ENCODE results near the gene MAP2K6. TPM values are rescaled to one million over a fixed set of nuclear protein-coding genes. Genes with fewer than 3 reads are reported as not detected.

The MAP2K6 gene
- total and polyA plus RNA-seq, 2 of the 8 experiments (the other 6 are each of a cell fraction or from before 2014, with no cell fraction given) = 11.0 to 44.1 TPM

GRCh38 chr17:69523244-69523861, 108.9 kb downstream of the MAP2K6 start:
- Histone ChIP-seq H3K4me2 (ENCODE audit: insufficient read depth in 1 of 2, low read depth in 2 of 2, low read length in 2 of 2) (no peak overlapping the region), H2AFZ (ENCODE audit: low read length) (no peak overlapping the region), H4K5ac (ENCODE audit: insufficient read length, low read depth, low read length) (no peak overlapping the region), H3K14ac (ENCODE audit: insufficient read length) (no peak overlapping the region), H2BK12ac (ENCODE audit: low read depth, low read length) (no peak overlapping the region), H3K79me1 (ENCODE audit: low read depth, low read length) (no peaks in the 10 kb centered on the region), H4K20me1 (replicated peaks in 1 of 2; ENCODE audit: control insufficient read depth in 1 of 2, insufficient read depth in 2 of 2, low read length in 2 of 2) (no peaks in the 10 kb centered on the region), H3K27ac (ENCODE audit: low read depth, low read length) (no peak overlapping the region), H3K4me3 (ENCODE audit: extremely low read depth in 1 of 4, insufficient read depth in 2 of 4, low read depth in 3 of 4, low read length in 4 of 4) (no peak overlapping the region), H3K4me1 (replicated peaks in 1 of 4; ENCODE audit: control insufficient read depth in 3 of 4, insufficient read depth in 4 of 4, low read length in 3 of 4) (no peaks in the 10 kb centered on the region), H3K56ac (replicated peaks; ENCODE audit: insufficient read length, low read depth, low read length) (no peak overlapping the region), H3K79me2 (ENCODE audit: control insufficient read depth in 1 of 2, insufficient read depth in 2 of 2, low read length in 2 of 2) (no peaks in the 10 kb centered on the region), H4K8ac (ENCODE audit: extremely low read depth, insufficient read depth, low read length) (no peak overlapping the region), H3K27me3 (replicated peaks in 1 of 4; ENCODE audit: control insufficient read depth in 3 of 4, extremely low read depth in 1 of 4, insufficient read depth in 3 of 4, low read length in 3 of 4) (no peaks in the 10 kb centered on the region), H3K18ac (ENCODE audit: extremely low read depth, low read length) (no peak overlapping the region), H3K23ac (ENCODE audit: insufficient read length) (no peak overlapping the region), H3K4ac (replicated peaks; ENCODE audit: insufficient read length, low read depth, low read length) (no peak overlapping the region), H2BK5ac (ENCODE audit: low read depth, low read length) (no peak overlapping the region), H2BK15ac (ENCODE audit: low read length) (no peak overlapping the region), H3K36me3 (ENCODE audit: control insufficient read depth in 2 of 4, insufficient read depth in 4 of 4, low read length in 3 of 4) (peaks cover 0 to 42% (median 7%) of the 10 kb centered on the region in 4 experiments; a peak in 6 of 8 replicates), H3K9me3 (ENCODE audit: insufficient read depth in 2 of 2, low read depth in 1 of 2, low read length in 1 of 2) (no peaks in the 10 kb centered on the region), H2AK5ac (ENCODE audit: low read depth, low read length) (no peak overlapping the region), H3K9ac (replicated peaks in 1 of 4; ENCODE audit: extremely low read depth in 1 of 4, low read depth in 3 of 4, low read length in 3 of 4) (no peak overlapping the region), H2BK120ac (replicated peaks; ENCODE audit: low read depth, low read length) (no peak overlapping the region), H2BK20ac (ENCODE audit: low read length) (no peak overlapping the region), H4K91ac (replicated peaks; ENCODE audit: insufficient read length, low read length) (no peak overlapping the region), H3K23me2 (ENCODE audit: low read depth, low read length) (no peaks in the 10 kb centered on the region; the same call in 1 of the 2 replicates)
- peak in 1 of 2 experiments; percentile 21 for DNase-seq (ENCODE audit: low read depth in 1 of 2, low spot score in 2 of 2)
- CTCF ChIA-PET (ENCODE audit: partially characterized antibody) = interaction anchor here (0.5 to 7.1 kb wide), 32 partner anchors 9 to 1552 kb away, joined by 3 to 81 read pairs (median 5); partner anchors contain the start of genes ABCA5 and MAP2K6
- POLR2A ChIA-PET (ENCODE audit: partially characterized antibody) = interaction anchor here (0.5 to 0.6 kb wide), 2 partner anchors 65 to 75 kb away, joined by 3 read pairs; no protein-coding TSS in a partner anchor
- 81% methylated on average over 7 of the region's 7 CpGs; no CpG with 5 or more reads in 1 of the 2 experiments for WGBS, 2 experiments (ENCODE audit: extremely low coverage in 1 of 2, insufficient coverage in 1 of 2, insufficient read length in 1 of 2, insufficient replicate concordance in 2 of 2, low coverage in 1 of 2, low lambda C conversion rate in 2 of 2, missing lambda C conversion rate in 1 of 2)
- TF ChIP-seq, protein P1, sequence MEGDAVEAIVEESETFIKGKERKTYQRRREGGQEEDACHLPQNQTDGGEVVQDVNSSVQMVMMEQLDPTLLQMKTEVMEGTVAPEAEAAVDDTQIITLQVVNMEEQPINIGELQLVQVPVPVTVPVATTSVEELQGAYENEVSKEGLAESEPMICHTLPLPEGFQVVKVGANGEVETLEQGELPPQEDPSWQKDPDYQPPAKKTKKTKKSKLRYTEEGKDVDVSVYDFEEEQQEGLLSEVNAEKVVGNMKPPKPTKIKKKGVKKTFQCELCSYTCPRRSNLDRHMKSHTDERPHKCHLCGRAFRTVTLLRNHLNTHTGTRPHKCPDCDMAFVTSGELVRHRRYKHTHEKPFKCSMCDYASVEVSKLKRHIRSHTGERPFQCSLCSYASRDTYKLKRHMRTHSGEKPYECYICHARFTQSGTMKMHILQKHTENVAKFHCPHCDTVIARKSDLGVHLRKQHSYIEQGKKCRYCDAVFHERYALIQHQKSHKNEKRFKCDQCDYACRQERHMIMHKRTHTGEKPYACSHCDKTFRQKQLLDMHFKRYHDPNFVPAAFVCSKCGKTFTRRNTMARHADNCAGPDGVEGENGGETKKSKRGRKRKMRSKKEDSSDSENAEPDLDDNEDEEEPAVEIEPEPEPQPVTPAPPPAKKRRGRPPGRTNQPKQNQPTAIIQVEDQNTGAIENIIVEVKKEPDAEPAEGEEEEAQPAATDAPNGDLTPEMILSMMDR (IDR thresholded peaks at IDR 0.05; ENCODE audit: control extremely low read depth in 1 of 3, insufficient read depth in 1 of 3, low read depth in 1 of 3, low read length in 3 of 3) = peak; percentile 10 to 89 (median 72)
- TF ChIP-seq SIX5 (IDR thresholded peaks at IDR 0.05; ENCODE audit: low read depth, low read length) (no peak), YY1 (IDR thresholded peaks at IDR 0.05; ENCODE audit: low read depth, low read length) (peak; percentile 54; the same call in 1 of the 2 replicates), RAD21 (IDR thresholded peaks at IDR 0.05 in 1 of 2, conservative IDR thresholded peaks at IDR 0.05 in 1 of 2; ENCODE audit: low read depth in 2 of 2, low read length in 2 of 2) (peak; percentile 84 to 85), POU5F1 (IDR thresholded peaks at IDR 0.05; ENCODE audit: low read depth, low read length) (no peak)
- peak; percentile 94 for FAIRE-seq

All from H1 (cell line).